Inflammatory macrophage (primary cell): ENCODE data around the gene TC2N.
A peak's percentile ranks its signal among the peaks of the same experiment; 100 is the strongest.
"Not testable (repeated sequence)": the region's sequence is repeated elsewhere in the genome, so short reads cannot be mapped to it uniquely, and the experiment has no call there.

Experiments used
- DNase-seq, 2 donors: peaks; one replicate each; pipeline ENCODE4 v3.0.0-alpha.2; 2020 to 2022

TC2N gene

GRCh38 chr14:91866511-91867295 is 633 bp downstream of the TC2N start:
- no peak for DNase-seq

DNA sequence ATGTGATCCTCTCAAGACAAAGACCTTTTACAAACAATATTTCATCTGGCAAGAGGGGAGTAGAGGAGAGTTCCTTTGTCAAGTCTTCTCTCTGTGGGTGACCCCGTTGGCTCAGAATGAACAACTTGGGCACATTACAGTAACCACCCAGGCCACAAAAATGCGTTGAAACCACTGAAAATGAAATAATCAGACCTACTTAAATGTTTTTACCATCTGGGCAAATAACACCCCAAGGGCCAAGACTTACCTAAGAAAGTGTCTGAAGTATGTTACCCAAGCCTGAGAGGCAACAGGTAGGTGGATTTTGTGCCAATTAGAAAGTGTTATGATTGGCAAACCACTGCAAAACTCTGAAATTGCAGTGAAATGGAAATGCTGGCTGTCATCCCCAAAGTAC is 1.3 kb downstream of the TC2N start:
- no peak for DNase-seq

GRCh38 chr14:91862417-91862816 is 4.9 kb downstream of the TC2N start:
- DNase-seq: no peak

DNA sequence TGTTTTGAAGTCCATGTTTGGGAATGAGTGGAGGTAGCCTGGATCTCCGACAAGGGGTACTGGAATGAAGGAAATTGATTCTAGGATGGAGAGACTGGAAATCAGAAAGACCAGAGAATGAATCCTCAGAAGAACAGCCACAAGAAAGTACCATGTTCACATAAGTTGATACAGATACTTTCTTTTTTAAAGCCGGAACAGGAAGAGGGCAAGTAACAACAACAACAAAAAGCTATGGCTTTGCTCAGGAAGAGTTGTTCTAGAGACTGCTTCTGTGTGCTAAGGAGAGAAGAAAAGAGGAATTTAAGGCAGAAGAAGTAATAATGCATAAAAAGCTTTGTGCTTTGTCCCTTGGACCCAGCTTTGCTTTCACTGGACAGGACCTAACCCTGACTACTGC is 6.2 kb downstream of the TC2N start:
- DNase-seq: no peak

DNA sequence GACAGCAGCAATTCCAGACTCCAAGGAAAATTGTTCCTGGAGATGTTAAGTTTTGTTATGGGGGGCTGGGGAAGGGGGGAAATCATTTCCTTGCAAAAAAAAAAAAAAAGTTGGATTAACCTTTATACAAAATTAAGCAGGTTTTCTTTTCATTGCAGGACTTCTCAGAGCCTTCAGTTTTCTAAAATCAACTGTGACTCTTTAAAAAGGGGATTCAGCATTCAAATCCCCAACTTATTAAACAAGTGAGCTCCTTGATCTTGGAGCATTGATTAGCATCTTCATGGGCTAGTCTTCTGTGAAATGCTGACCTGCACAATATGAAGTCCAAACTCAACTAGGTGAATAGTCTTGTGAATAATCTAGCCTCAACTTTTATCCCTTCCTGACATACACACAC is 7.1 kb downstream of the TC2N start:
- no peak for DNase-seq

DNA sequence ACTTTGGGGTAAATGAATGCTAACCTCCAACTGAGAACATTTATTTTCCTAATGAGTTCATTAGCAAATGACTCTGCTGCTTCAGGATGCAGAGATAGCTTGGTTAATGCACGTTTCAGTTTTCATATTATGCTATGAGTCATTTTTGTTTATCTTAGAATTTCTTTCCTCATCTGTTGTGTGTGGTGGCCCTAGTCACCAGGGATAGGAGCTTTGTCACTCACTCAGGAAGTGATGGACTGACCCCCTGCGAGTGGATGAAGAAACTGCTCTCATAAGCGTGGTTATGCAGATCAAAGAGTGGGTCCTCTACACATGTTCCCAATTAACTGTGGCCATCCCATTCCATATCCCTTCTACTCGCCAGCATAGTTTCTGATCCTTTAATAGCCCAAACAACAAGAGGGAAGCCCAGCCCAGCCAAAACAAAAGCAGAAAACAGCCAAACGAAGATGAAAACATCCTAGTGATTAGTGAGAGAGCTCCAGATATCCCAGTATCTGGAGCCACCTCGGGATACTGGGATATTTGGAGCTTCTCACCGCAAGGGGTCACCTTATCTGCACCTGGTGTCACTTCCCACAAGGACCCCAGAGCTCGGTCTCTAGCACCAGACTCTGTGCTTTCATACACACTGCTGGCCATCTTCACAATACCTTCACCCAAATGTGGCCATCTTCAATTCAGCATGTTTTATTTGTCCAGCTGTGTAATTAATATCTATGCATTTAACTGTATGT is 8.6 kb downstream of the TC2N start:
- DNase-seq: peak; percentile 10 to 11

- no peak for DNase-seq
Measured at GRCh38 chr14:91857614-91858013, 9.7 kb downstream of the TC2N start.

GRCh38 chr14:91854327-91854934 is 12.9 kb downstream of the TC2N start:
- no peak for DNase-seq

GRCh38 chr14:91851563-91851962 is 15.8 kb downstream of the TC2N start:
- DNase-seq: no peak

GRCh38 chr14:91848504-91849001 is 18.8 kb downstream of the TC2N start:
- DNase-seq: no peak

DNA sequence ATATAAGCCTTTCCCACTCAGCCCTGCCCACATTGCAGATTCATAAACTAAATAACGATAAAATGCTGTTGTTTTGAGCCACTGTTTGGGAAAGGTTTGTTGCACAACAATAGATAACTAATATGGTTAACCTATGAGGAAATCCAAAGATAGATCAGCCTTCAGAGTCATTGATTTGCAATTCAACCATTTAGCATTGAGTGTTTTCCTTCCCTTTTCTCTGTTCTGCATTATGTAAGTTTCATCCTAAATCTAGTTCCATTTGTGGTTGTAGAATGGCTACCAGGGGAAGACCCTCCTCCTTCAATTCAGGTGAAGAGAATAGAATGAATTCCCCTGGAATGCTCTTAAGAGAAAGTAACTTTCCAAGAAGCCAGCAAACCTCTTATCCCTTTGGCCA is 19.6 kb downstream of the TC2N start:
- DNase-seq: no peak

GRCh38 chr14:91845652-91846051 is 21.7 kb downstream of the TC2N start:
- DNase-seq: no peak

- DNase-seq: not testable (repeated sequence)
Measured at GRCh38 chr14:91845056-91845455, 22.3 kb downstream of the TC2N start.

- no peak for DNase-seq
Measured at GRCh38 chr14:91844029-91844428, 23.3 kb downstream of the TC2N start.

GRCh38 chr14:91843437-91843836 is 23.9 kb downstream of the TC2N start:
- DNase-seq: no peak

DNA sequence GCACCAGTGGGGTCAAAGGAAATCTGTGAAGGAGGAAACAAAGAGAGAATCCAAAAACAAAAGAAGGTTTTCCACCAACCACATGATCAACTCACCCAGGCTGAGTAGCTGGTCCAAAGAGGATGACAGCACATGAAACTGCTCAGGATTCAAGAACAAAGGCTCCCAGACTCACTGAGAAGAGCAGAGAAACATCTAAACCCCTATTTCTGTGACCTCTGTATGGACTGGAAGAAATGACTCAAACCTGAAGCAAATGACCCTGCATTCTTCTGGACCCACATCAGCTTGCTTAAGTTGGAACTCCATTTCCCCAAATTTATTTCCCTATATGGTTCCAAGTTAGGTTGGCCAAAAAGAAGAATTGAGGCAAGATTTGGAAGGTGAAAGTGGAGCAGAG is 26.3 kb downstream of the TC2N start:
- DNase-seq: peak in 1 of 2 donors; percentile 2

GRCh38 chr14:91839749-91840148 is 27.6 kb downstream of the TC2N start:
- no peak for DNase-seq

GRCh38 chr14:91837076-91837475 is 30.3 kb downstream of the TC2N start:
- no peak for DNase-seq

DNA sequence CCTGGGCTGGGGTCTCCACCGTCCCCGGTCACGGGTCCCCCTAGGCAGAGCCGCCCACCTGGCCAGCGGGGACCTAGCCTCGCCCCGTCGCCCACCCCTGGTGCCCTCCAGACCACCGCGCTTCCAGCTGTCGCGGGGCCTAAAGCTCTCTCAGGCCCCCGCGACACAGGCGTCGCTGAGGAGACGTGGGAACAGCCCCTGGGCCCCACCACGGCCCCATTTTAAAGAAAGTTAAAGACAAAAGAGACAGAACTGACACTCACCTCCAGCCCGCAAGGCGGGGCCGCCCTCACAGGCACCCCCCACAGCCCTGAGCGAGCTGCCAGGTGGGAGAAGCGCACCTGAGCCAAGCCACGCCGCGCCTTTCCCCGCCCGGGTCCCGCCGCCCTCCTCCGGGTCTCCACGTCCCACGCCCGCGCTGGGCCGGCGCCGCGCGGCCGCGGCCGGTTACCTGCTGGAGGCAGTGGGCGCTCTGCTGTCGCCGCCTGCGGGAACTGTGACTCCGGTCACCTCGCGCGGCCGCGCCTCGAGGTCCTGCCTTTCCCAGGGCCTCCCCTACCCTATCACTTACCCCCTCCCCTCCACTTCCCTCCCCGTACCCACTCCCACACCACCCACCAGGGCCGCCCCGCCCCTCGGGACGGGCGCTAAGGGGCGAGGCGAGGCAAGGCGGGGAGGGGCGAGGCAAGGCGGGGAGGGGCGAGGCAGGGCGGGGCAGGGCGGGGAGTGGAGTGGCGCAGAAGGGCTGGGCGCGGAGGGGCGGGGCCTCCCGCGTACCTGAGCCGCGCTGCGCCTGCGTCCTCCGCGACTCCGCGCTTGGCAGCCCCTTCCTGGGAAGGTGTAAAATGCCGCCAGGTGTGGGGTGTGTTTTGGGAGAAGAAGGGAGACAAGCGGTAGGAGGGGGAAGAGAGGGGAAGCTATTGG is 31.2 kb downstream of the TC2N start:
- peak in 1 of 2 donors; percentile 31 for DNase-seq

DNA sequence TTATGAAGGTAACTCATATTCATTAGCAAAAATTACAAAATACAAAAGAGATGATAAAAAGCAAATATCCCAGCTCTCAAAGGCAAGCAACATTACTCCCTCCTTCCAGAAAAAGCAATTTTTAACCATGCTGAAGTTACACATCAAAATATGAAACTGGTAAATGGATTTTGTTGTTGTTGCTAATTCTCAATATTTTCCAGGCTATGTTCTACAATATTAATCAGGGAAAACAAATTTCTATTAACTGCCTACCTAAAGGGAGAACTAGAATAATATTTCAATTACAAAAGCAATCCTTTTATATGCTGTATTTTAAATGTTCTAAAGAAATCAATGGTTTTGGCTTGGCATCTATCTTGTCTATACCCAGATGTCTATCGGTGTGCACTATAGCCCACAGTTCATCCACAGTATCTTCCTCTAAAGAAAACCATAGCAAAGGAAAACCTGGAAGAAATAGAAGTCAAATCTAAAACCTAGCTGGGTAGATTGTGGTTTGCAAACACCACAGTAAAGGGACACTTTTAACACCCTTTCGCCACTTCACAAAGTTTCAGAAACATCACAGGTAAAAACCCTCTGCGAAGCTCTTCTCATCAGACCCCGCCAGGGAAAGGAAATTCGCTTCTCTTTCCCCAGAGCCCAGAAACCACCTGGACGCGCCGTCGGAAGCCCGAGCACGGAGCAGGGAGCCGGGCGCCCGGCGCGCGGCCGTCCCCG is 32.0 kb downstream of the TC2N start:
- DNase-seq: no peak

GRCh38 chr14:91834571-91834970 is 32.8 kb downstream of the TC2N start:
- DNase-seq: no peak

DNA sequence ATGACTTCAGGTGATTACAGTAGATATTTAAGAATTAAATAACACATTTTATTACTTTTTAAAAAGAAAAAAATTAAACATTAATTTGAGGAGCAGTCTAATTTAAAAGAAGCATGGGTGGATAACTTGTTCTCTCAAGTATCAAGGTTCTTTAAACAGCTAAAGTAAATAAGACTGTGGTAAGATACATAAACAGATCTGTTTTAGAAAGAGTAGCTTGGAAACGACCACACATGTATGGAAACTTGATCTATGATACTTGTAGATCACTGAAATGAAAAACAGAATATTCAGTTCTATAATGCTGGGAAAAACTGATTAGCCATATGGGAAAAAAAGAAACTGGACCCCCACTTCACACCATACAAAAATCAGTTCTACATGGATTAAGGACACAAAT is 36.0 kb downstream of the TC2N start:
- DNase-seq: no peak
